ENCODE data around the gene TSHR.

- TF ChIP-seq, protein P1, sequence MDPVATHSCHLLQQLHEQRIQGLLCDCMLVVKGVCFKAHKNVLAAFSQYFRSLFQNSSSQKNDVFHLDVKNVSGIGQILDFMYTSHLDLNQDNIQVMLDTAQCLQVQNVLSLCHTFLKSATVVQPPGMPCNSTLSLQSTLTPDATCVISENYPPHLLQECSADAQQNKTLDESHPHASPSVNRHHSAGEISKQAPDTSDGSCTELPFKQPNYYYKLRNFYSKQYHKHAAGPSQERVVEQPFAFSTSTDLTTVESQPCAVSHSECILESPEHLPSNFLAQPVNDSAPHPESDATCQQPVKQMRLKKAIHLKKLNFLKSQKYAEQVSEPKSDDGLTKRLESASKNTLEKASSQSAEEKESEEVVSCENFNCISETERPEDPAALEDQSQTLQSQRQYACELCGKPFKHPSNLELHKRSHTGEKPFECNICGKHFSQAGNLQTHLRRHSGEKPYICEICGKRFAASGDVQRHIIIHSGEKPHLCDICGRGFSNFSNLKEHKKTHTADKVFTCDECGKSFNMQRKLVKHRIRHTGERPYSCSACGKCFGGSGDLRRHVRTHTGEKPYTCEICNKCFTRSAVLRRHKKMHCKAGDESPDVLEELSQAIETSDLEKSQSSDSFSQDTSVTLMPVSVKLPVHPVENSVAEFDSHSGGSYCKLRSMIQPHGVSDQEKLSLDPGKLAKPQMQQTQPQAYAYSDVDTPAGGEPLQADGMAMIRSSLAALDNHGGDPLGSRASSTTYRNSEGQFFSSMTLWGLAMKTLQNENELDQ (CRISPR knock-in tag; IDR thresholded peaks at IDR 0.05; ENCODE audit: borderline replicate concordance): no peak
- TF ChIP-seq MATR3 (CRISPR knock-in tag; IDR thresholded peaks at IDR 0.05): no peak
- TF ChIP-seq, protein P2, sequence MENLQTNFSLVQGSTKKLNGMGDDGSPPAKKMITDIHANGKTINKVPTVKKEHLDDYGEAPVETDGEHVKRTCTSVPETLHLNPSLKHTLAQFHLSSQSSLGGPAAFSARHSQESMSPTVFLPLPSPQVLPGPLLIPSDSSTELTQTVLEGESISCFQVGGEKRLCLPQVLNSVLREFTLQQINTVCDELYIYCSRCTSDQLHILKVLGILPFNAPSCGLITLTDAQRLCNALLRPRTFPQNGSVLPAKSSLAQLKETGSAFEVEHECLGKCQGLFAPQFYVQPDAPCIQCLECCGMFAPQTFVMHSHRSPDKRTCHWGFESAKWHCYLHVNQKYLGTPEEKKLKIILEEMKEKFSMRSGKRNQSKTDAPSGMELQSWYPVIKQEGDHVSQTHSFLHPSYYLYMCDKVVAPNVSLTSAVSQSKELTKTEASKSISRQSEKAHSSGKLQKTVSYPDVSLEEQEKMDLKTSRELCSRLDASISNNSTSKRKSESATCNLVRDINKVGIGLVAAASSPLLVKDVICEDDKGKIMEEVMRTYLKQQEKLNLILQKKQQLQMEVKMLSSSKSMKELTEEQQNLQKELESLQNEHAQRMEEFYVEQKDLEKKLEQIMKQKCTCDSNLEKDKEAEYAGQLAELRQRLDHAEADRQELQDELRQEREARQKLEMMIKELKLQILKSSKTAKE (CRISPR knock-in tag; IDR thresholded peaks at IDR 0.05; ENCODE audit: borderline replicate concordance): no peak
Observed at GRCh38 chr14:80946187-80946586, 9.2 kb upstream of the TSHR start.

Measured in HepG2 (cell line).